ENCODE measurements around the gene REP15.
"Not testable (repeated sequence)": the region's sequence is repeated elsewhere in the genome, so short reads cannot be mapped to it uniquely, and the experiment has no call there.

The REP15 gene

DNA sequence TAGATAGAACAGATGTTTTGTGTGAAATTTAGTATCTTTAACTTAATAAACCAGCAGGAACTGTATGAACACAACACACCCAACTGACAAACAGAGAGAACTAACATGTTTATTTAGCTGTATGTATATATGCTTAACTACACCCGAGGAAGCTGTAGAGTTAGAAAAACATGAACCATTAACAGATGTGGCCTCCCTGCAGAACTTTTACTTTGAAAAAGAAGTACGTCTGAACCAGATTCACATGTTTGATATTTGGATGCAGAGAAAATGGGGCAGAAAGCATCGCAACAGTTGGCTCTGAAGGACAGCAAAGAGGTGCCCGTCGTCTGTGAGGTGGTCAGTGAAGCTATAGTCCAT is at the start of gene REP15:
TSS of gene REP15 (plus strand) at position 155 of the 360 bp plus-strand sequence. CDS start at position 271, 116 bp downstream.
- no peak for DNase-seq (ENCODE audit: low read depth)

DNA sequence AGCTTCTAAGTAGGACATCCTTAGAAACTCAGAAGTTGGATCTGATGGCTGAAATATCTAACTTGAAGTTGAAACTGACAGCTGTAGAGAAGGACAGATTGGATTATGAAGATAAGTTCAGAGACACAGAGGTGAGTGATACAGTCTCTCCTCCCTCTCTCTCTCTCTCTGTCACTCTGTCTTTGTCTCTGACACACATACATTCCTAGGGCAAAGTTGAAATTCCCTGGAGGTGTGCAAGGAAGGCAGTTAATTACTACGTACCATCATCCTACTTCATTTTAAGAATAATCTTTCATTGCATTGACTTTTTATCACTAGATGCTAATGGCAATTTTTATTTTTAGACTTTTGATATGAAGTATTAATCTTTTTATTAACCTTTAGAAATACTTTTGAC is 46.2 kb upstream of the REP15 start:
- no peak for DNase-seq (ENCODE audit: low read depth)

GRCh38 chr12:27651201-27651600 is 45.0 kb upstream of the REP15 start:
- no peak for DNase-seq (ENCODE audit: low read depth)

DNA sequence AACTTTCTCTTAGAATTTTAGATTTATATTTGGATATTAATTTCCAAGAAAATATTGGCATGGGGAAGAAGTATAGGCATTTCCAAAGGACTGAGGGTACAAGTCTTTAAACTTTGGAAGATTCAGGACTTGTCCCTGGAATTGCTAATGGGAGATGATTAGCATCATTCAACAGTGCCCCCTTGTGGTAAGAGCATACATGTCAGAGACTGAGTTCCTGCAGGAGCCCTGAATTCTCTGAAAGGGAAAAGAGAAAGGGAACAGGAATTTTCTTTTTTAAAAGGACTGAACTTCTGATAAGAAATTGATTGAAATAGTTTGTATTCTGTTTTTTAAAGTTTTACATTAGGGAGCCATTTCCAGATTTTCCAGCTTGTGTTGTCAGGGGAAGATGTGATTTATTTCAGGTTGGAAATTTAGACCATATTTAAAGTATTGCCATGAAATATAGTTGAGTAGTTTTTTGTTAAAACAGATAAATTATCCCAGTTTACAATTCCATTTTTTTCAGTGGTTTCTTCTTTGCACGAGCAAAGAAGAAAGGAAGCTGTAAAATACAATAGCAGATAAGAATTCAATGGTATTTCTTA is 44.0 kb upstream of the REP15 start:
- peak; percentile 72 for DNase-seq (ENCODE audit: low read depth)

DNA sequence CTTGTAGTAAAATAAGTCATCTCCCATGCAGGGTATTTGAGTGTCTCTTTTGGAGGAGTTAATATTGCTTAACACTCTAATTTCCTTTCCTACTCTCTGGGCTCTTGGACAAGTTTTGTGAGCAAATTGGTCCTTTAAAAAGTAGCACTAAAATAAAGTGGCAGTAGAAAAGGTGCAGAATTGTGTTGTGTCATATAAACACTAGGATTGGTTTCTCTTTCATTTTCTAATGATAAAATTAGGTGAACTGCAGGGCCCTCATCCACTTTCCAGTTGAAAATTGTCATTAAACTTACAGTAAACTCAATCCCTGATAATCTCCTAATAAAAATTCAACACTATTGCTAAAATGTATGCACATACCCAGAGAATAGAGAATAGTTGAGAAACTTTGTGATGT is 42.6 kb upstream of the REP15 start:
- DNase-seq (ENCODE audit: low read depth): no peak

- not testable (repeated sequence) for DNase-seq (ENCODE audit: low read depth)
Measured at GRCh38 chr12:27655476-27655875, 40.8 kb upstream of the REP15 start.

- no peak for DNase-seq (ENCODE audit: low read depth)
Measured at GRCh38 chr12:27657296-27657695, 39.0 kb upstream of the REP15 start.

DNA sequence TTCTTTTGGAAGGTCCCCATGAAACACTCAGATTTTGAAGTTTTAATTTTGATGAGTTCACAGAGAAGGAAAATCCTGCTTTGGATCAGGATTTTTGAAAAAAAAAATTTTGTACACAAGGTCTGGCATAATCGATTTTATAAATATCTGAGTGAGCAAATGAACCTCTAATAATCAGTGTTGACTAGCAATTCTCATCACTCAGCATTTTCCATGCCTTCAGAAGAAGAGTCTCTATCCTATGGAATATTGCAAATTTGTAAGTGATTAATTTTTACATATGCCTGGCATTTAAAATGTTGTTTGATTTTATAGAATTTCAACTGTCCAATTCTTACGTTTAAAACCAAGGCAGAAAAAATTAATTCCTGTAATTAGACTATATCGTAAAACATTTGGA is 30.5 kb upstream of the REP15 start:
- DNase-seq (ENCODE audit: low read depth): no peak

DNA sequence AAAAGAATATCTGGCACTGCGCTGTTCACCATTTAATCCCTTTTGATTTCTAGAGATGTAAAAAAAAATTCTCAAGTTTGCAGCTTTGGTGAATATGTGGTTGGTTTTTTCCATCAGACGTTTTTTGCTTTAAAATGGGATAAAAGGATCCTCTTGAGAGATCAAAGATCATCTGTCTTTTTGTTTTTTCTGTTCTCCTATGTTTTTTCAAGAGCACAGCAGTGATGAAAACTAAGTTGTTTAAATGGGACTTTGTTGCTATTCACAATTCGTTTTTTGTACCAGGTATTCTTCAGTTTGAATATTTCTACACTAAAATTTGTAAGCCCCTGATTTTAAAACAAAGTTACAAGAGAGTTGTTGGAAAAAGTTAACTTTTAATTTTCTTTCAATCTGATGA is 29.7 kb upstream of the REP15 start:
- no peak for DNase-seq (ENCODE audit: low read depth)

DNA sequence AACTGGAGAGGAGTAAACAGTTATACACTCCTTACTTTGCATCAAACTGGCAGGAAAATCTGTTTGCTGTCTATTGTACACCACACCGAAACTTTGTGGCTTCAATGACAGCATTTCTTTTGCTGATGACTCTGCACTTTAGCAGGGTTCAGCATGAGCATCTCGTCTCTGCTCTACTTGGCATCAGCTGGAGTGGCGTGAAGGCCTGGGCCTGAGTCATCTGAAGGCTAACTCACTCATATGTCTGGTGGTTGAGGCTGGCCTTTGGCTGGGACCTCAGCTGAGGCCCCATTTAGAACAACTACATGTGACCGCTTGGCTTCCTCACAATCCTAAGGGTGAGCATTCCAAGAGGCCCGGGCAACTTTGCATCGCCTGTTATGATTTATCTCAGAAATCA is 28.7 kb upstream of the REP15 start:
- DNase-seq (ENCODE audit: low read depth): no peak

DNA sequence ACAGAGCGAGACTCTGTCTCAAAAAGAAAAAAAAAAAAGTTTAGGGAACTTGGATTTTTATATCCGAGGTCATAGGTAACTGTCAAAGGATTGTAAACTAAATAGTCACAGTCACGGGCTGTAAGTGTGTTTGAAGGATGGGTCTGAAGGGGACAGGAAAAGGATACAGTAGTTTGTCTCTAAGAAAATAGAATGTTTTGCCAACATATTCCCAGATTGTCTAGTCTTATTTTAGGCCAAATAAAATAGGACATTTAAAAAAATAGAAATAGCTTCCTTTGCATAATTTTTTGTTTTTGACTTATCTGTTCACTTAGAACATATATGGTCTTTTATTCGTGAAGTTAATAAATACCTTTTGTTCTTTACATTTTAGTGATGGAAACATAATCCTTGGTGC is 24.2 kb upstream of the REP15 start:
- no peak for DNase-seq (ENCODE audit: low read depth)

DNA sequence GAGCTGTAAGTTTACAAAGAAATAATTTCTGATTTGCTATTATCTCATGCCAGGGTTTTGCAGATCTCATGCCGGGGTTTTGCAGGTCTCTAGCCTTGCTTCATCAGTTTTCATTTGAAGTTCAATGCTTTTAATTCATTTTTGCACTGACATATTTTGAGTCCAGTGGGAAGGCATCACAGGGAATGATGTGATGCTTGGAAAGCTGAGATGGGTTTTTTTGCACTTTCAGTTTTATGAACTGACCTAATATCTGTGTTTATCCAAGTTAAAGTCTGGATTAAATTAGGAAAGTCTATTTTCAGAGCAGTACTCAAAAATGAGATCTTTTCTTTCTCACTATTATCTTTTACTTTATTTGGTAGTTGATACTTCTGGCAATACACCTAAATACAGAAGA is 23.6 kb upstream of the REP15 start:
- DNase-seq (ENCODE audit: low read depth): no peak

DNA sequence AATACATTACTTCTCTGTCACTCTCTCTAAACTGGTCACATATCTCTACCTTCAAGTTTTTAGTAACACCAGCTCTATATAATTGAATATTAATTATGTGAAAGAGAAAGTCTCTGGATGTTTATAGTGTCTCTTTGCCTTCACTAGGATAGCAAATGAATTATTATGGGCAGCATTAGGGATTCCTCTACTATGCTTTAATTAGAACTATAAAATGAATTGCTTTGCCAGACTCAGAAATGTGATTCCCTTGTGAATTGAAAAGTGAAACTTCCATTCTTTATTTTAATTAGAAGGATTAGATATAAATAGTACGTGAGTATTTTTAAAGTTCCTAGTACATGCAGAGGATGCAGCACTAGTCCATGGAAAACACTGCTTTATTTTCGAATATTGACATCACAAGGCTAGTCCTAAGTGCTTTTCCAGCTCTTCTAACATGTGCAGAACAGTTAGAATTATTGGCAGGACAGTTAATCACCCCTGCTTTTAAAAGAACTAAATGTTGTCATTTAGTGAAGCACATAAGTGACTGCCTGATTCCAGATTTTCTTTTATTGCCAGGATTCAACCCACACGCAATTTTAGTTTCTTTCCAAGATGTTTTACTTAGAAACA is 23.0 kb upstream of the REP15 start:
- DNase-seq (ENCODE audit: low read depth): no peak

DNA sequence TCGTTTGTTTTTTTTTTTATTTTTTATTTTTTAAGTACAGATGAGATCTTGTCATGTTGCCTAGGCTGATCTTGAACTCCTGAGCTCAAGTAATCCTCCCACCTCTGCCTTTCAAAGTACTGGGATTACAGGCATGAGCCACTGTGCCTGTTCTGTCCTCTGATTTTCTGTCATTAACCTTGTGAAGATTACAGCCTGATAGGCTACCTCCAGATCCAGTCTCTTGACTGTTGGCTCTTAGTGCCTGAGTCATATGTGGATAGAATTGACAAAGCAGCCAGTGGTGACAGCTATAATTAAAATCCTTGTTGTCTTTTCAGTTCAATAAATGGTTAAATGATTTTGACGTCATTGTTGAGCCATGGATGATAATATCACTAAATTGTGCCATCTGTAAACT is 21.3 kb upstream of the REP15 start:
- DNase-seq (ENCODE audit: low read depth): no peak

- DNase-seq (ENCODE audit: low read depth): no peak
Measured at GRCh38 chr12:27680619-27681018, 15.6 kb upstream of the REP15 start.

- no peak for DNase-seq (ENCODE audit: low read depth)
Measured at GRCh38 chr12:27682534-27682933, 13.7 kb upstream of the REP15 start.

DNA sequence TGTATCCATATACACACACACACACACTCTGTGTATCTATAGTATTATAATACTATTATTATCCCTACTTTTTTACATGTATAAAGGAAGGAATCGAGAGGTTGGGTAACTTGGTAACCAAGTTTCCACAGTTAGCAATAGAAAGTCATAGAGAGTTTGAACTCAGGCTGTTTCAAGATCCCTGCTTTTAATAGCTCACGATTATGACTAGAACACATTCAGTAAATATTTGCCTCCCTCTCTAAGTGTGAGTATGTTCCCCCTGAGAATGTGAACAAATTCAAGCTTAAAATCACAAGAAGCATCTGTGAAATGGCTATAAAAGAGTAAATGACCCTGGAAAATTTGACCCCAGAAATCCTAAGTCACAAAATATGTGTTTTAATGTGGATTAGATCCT is 11.0 kb upstream of the REP15 start:
- no peak for DNase-seq (ENCODE audit: low read depth)

- DNase-seq (ENCODE audit: low read depth): no peak
Measured at GRCh38 chr12:27686147-27686546, 10.1 kb upstream of the REP15 start.

GRCh38 chr12:27688671-27689070 is 7.6 kb upstream of the REP15 start:
- no peak for DNase-seq (ENCODE audit: low read depth)

- no peak for DNase-seq (ENCODE audit: low read depth)
Measured at GRCh38 chr12:27689558-27690180, 6.6 kb upstream of the REP15 start.

- no peak for DNase-seq (ENCODE audit: low read depth)
Measured at GRCh38 chr12:27693403-27693802, 2.8 kb upstream of the REP15 start.

DNA sequence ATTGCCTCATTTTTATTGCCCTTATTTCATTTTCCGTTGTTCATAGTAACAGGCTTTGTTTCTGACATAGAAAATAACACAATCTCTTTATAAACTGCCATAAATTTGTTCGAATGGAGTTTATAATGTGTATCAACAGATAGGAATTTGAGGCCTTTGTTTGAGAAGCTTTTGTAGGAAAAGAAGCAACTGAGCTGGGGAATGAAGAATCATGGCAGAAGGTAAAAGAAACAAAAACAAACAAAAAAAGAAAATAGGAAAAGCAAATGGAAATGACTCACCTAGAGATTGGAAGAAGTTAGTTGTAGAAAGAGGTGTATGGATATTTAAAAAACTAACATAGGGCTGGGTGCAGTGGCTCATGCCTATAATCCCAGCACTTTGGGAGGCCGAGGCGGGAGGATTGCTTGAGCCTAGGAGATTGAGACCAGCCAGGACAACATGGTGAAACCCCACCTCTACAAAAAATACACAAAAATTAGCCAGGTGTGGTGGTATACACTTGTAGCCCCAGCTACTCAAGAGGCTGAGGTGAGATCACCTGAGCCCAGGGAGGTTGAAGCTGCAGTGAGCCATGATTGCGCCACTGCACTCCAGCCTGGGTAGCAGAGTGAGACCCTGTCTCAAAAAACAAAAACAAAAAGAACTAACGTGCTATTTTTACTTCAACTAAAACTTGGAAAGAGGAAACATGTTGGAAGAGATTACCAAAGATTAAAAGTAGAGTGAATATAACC is 523 bp upstream of the REP15 start:
- no peak for DNase-seq (ENCODE audit: low read depth)

GRCh38 chr12:27696864-27697564 is 767 bp downstream of the REP15 start:
- DNase-seq (ENCODE audit: low read depth): no peak

Data from HS-27A (cell line).